22Rv1 (cell line): ENCODE data around the gene THSD8.
A peak's percentile ranks its signal among the peaks of the same experiment; 100 is the strongest.

Experiments
- H3K27ac ChIP-seq: fragments of 450-650 bp; 2 replicates; pipeline ENCODE4 v1.5.1; 2017
- ZFX ChIP-seq: fragments of 450-650 bp; IDR thresholded peaks from 2 replicates; pipeline ENCODE4 v1.6.1; 2017; ENCODE audit warnings: antibody characterized with exemption, borderline replicate concordance
- TF ChIP-seq, protein P1 (sequence below): fragments of 450-650 bp; IDR thresholded peaks from 2 replicates; pipeline ENCODE4 v1.5.1; 2017; ENCODE audit warnings: mild to moderate bottlenecking

THSD8 gene

DNA sequence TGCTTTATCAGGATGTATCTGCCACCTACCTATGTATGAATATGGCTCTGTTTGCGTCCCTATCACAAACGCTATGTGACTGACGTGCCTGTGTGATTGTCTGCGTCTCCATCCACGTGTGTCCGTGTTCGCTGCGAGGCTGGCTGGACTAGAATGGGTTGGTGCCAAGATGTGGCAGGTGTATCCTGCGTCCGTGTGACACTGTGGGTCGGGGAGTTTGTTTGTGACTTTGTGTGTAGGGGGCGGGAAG is 19.8 kb upstream of the THSD8 start:
- peak overlapping the region; percentile 98 for H3K27ac ChIP-seq

DNA sequence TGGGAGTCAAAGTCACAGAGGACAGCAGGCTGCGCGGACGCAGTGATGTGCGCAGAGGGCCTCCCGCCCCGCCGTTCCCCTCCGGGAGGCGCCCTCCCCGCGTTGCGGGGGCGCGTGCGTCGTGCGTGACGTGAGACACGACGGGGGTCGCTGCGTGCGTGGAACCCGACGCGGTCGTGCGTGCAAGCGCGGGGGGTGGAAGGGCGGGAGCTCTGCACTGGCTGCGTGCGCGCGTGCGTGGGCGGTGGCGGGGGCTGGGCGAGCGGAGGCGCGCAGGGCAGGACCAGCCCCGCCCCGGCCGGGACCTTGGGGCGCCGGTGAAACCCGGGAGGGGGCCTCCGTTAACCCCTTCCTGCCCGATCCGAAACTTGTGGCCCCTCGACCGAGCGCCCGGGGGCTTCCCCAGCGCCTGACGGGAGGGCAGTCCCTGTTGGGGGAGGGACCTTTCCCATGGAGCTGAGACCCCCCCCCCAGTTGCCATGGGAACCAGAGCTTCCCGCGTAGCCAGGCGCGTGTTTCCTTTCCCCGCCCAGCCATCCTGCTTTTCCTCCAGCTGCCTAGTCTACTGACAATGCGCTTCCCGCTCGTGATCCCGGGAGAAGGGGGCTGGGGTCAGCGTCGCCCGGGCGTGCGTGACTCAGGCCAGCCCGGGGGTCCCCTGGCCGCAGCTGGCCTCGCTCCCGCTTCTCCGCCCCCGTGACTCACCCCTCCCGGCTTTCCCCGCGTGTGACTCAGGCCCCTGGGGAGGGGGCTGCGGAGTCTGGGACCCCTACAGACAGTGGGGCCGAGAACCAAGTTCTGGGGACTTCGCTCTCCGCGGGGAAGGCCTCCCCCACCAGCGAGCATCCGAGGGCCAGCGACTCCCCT is 19.2 kb upstream of the THSD8 start:
- TF ChIP-seq, protein P1, sequence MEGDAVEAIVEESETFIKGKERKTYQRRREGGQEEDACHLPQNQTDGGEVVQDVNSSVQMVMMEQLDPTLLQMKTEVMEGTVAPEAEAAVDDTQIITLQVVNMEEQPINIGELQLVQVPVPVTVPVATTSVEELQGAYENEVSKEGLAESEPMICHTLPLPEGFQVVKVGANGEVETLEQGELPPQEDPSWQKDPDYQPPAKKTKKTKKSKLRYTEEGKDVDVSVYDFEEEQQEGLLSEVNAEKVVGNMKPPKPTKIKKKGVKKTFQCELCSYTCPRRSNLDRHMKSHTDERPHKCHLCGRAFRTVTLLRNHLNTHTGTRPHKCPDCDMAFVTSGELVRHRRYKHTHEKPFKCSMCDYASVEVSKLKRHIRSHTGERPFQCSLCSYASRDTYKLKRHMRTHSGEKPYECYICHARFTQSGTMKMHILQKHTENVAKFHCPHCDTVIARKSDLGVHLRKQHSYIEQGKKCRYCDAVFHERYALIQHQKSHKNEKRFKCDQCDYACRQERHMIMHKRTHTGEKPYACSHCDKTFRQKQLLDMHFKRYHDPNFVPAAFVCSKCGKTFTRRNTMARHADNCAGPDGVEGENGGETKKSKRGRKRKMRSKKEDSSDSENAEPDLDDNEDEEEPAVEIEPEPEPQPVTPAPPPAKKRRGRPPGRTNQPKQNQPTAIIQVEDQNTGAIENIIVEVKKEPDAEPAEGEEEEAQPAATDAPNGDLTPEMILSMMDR: no peak
- TF ChIP-seq ZFX: no peak
- H3K27ac ChIP-seq: peak overlapping the region; percentile 98

More for the DNA sequence above, 19.8 kb upstream of the THSD8 start:
- TF ChIP-seq, protein P1: no peak
- TF ChIP-seq ZFX: no peak

DNA sequence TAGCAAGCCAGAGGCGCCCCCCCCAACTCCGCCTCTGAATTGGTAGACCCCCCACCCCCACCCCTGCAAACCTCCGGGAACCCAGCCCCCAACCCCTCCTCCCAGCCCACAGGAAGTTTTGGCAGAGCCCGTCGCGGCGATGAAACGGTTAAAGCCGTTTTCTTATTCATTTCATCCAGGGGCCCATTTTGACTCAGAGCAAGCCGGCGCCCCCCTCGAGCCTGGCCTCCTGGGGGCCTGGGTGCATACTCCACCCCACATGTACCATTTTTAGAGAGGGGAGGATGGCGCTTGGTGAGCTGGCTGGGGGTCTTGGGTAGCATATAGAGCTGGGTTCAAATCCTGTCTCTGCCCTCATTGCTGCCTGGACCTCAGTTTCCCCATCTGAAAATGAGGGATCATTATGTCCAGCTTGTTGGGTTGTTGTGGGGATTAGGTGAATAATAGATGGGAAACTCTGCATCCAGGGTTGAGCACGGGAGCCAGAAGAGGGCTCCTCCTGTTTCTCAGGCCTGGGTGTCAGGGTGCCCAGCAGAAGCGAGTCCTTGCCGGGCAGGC is 18.5 kb upstream of the THSD8 start:
- TF ChIP-seq, protein P1: no peak
- no peak for TF ChIP-seq ZFX
- peak overlapping the region; percentile 98 for H3K27ac ChIP-seq

DNA sequence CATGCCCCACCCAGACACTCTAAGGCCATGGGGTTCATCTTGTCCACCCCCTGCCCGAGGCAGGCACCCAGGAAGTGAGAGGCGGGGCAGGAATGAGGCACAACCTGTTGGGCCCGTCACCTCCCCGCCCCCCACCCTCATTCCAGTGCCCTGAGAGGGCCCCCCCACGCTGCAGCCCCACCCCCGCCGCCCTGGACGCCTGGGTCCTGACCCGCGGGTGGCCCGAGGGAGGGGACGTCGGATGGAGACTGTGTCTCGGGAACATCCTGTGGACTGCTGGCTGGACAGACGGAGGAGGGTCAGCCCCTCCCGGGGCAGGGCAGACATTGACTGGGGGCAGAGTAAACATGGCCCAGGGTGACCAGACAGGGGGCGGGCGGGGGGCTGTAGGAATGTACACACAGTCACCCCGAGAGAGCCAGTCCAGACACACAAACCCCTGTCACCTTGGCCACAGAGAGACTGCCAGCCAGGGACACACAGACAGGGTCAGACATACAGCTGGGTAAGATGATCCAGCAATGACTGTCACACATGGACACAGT is 17.9 kb upstream of the THSD8 start:
- H3K27ac ChIP-seq: peak overlapping the region; percentile 98
- no peak for TF ChIP-seq ZFX
- TF ChIP-seq, protein P1: no peak

DNA sequence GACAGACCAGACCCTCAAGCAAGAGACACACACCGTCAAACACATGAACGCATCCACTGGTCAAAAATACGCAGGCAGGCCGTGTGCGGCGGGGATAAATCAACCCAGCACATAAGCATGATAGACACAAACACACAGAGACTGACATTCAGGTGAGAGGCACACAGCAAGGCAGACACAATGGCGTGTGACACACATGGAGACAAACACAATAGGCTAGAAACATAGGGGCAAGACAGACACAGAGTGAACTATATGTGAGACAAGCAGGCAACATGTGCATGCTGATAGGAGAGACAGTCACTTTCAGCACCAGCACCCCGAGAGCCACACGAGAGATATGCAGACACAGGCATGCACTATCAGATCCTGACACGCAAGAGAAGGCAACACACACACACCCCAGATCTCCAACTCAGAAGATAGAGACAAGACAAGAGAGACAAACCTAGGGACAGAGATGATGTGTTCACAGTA is 17.4 kb upstream of the THSD8 start:
- H3K27ac ChIP-seq: peak overlapping the region; percentile 98
- no peak for TF ChIP-seq ZFX
- TF ChIP-seq, protein P1: no peak

DNA sequence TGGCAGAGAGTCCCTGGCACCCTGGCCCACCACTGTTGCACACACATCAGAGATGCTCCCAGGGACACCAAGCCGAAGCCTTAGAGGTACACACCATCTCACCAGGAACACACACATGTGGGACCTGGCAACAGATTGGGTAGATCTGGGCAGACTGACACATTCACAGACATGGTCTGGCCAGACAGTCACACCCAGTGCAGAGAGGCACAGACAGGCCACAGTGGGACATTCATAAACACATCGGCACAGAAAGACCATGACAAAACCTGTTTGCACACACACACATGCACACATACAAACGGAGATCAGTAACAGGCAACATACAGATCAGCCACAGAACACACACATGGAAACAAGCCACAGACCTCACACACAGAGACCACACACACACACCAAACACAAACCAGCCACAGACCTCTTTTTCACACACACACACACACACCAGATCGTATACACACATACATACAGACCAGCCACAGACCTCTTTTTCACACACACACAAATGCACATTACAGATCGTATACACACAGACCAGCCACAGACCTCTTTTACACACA is 16.9 kb upstream of the THSD8 start:
- H3K27ac ChIP-seq: peak overlapping the region; percentile 98
- TF ChIP-seq ZFX: no peak
- TF ChIP-seq, protein P1: no peak
